Pulmonary artery endothelial cell (primary cell): ENCODE results near the gene C15orf39. TPM values are rescaled to one million over a fixed set of nuclear protein-coding genes. Genes with fewer than 3 reads are reported as not detected.

Experiments used
- DNase-seq: peaks from one replicate; pipeline ENCODE4 v3.0.0-alpha.2; 2011; ENCODE audit warnings: low read depth, low spot score
- total RNA-seq: library from RNA; depleted of rRNA; stranded (reverse); fragments of >200 nt; gene quantifications from 2 replicates; pipeline ENCODE4 v1.2.3, GENCODE V29; 2014

Gene C15orf39
- total RNA-seq, 1 donor from 2014 or later = 6.4 TPM

DNA sequence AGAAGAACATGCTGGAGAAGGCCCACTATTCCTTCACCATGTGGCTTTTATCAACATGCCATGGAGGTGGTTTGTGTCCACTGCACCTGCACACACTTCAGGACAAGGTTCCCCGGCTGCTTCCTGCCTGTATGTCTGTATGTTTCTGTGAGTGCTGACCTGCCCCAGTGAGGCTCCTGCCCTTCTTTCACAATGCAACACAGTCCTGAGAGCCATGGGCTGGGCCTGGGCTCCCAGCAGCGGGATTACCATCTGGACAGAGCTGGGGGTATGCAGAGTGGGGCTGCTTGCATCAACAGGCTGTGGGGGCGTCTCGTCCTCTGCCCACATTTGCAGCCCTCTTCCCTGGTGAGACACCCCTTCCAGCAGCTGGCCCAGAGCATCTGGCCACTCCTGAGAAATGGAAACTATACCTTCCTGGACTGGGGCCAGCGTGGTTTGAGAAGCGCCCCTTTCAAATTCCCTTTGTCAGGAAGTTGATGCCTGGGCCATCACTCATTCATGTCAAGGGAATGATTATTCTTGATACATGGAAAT is 29.3 kb upstream of the C15orf39 start:
- DNase-seq = no peak

DNA sequence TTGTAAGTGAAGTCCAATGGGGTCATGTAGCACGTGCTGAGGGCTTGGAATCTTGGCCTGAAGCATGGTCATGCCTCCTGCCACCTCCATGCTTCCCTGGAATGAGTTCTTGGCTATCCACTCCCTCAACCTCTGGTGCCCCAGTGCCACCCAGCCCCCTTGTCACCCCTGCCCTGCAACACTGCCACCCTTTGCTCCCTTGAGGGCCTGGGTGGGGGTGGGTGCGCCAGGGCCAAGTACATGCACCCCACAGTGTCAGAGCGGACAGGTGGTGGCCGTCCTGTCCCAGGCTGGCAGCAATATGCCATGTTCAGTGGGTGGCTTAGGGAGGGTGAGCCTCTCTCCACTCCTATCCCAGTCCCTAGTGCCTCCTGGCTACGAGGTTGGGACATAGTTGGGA is 27.6 kb upstream of the C15orf39 start:
- DNase-seq = no peak

DNA sequence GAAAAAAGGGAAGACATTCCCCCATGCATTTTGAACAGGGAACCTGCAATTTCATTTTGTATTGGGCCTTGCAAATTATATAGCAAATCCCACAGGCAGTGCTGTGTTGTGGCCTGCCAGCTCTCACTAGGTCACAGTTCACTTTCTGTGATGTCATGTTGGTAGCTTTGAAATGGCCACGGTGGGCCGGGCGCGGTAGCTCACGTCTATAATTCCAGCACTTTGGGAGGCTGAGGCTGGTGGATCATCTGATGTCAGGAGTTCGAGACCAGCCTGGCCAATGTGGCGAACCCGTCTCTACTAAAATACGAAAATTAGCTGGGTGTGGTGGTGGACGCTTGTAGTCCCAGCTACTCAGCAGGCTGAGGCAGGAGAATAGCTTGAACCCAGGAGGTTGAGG is 27.0 kb upstream of the C15orf39 start:
- no peak for DNase-seq

DNA sequence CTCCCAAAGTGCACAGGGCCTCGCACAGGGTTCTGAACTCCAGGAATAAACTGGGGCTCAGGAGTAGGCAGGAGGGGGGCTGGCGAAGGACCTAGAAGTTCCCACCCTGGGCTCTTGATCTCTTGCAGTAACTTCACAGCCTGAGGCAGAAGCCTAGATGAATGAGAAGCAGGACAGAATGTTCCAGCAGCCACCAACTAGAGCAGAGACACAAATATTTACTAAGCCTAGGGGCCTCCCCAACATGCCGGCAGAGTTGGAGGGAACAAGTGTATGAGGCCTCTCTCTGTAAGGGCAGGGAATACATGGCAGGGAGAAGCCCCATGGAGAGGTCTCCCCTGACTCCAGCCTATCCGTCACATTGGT is 25.3 kb upstream of the C15orf39 start:
- no peak for DNase-seq

DNA sequence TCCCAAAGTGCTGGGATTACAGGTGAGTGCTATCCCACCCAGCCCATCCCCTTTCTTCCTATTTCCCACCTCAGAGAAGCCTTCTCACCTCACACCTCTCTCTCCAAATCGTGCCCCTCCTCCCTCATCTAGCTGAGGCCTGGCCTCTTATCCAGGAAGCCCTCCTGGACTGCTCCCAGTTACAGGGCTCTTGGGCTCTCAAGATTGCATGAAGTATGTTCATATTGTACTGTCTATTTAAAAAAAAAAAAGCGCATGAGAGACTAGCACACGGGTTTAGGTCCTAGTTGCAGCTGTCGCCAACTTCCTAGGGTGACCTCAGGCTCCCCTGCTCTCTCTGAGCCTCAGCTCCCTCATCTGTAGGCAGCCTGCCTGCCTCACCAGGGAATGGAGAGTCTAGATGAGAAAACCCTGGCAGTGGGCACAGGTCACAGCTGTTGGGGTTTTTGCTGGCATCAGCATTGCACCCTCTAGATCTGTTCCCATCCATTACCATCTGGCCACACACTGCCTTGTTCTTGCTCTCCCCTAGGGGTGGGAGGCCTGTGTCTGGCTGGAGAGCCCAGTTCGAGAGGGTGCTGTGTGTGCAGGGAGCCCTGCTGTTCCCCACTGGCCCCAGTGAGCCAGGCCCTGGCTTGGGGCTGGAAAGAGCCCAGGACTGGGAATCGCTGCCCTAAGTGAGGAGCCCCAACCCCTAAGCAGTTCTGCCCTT is 24.2 kb upstream of the C15orf39 start:
- no peak for DNase-seq

DNA sequence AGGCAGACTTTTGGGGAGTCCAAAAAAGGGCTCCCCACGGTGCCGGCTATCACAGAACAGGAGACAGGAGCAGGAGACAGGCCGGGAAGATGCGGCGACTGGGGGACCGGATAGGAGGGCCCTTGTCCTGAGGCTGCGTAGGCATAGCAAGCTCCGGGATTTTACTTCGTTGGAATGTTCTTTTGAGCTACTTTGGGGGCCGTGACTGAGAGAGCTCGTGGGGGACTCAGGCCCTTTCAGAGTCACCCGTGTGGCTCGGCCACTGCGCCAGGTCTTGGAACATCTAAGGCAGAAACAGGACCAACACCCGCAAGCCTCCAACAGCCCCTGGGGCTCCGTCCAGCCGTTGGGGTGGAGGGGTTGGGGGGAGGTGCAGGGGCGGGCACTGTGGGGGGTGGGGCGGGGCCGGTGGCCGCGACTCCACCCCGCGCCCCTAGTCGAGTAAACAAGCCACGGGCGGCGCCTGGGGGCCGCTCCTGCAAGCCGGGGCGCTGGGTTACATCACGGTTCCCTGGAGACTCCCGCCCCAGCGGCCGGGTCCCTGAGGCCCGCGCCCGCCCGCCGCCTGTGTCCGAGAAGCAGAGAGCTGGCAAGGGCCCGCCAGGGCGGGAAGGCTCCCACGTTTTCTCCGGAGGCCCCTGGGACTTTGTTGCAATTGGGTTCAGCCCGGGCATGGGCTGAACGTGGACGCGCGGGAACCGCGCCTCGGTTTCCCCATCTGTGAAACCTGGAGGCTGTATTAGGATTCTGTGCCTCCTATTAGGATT is 23.3 kb upstream of the C15orf39 start:
- DNase-seq = no peak

DNA sequence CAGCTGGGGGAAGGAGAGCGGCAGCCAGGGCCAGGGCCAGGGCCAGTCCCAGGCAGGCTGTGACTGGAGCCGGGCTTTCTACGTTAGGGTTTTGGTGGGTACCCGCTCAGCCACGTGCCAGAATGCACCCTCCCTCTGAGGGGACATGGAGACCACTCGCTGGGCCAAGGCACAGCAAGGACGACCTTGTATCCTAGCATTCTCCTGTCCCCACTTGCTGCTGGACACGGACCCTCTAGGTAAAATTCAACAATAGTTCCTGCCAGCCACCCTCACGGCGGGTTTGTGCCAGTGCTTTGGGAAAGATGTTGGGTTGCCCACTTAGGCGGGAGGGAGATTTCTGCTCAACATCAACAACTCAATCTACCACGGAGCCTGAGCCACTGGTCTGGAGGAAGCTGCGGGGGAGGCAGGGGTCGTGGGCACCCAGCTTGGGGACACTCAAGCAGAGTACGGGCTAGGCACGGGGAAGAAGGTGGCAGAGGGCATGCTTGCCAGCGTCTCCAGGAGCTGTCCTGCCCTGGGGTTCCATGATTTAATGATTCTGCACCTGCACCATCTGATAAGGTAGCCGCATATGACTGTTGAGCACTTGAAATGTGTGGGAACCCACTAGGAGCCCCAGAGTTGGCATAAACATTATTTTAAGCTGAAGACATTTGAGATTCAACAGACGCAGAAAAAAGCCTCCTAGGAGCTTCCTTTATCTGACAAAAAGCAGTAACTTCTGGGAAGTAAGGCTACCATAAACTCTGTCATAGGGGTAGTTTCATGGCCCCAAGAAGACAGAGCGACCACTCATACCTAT is 22.5 kb upstream of the C15orf39 start:
- no peak for DNase-seq

DNA sequence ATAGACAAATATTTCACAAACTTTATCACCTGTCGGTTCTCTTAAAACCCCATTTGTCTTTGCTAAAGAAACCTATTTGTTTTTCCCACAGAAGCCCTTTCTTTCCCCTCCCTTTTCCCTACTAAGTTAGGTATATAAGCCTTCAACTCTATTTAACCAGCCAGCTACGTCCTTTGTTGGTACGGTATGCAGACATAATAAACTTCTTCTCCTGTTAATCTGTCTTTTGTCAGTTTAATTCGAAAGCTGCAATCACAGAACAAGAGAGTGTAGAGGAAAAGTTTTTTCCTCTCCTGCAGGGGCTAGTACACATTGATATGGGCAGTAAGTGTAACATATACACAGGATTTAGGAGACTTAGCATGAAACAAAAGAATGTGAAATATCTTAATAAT is 21.9 kb upstream of the C15orf39 start:
- DNase-seq = no peak

DNA sequence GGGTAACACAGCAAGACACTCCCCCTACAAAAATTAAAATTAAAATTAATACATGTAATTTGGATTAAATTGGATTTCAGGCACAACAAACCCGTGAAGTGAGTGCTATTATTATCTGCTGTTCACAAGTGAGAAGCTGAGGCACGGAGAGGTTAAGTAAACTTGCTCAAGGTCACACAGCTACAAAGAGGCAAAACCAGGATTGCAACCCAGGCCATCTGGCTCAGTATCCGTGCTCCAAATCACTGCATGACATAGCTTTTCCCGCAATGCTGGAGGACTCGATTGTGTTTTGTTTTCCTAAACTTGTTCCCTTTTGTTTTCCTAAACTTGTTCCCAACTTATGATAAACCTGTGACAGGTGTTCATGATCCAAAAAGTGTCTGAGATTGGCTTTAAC is 19.9 kb upstream of the C15orf39 start:
- DNase-seq = no peak

DNA sequence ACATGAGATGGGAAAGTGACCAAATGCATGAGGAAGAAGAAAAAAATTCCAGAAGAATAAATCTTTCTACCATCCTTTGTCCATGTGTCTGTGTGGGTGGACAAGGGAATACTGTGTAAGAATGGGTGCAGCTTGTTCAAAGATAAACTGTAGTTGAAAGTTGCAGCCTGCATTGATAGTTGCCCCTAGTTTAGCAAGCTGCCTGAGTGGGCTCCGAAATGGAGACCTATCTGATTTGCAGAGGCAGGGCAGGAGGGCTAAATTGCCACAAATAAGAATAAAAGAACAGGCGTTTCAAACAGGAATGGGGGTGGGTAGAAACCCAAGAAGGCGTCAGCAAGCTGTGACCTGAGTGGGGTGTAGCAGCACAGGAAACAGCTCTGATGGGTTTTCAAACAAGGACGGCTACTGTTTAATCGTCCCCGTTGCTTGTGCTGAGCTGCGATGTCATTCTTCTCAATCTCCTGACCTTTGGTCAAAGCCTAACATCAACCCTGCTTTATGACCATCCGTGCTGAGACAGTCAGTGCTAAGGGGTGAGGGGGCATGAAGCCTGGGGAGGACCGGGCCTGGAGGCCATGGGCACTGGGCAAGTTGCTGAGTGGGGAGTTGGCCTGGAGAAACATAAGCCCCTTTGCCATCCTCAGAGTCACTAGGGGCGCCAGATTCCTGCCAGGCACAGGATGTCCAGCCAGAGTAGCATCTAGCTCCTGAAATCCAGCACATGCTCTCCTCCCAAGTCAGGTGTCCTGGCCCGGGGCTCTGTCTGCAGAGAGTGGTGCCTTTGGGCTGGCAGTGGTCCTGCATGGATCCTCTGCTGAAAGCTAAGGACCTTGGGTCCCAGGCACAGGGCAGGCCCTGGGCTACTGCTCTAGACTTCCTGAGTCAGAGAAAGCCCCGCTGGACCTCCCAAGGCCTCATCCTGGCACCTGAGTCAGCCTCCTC is 19.2 kb upstream of the C15orf39 start:
- no peak for DNase-seq

DNA sequence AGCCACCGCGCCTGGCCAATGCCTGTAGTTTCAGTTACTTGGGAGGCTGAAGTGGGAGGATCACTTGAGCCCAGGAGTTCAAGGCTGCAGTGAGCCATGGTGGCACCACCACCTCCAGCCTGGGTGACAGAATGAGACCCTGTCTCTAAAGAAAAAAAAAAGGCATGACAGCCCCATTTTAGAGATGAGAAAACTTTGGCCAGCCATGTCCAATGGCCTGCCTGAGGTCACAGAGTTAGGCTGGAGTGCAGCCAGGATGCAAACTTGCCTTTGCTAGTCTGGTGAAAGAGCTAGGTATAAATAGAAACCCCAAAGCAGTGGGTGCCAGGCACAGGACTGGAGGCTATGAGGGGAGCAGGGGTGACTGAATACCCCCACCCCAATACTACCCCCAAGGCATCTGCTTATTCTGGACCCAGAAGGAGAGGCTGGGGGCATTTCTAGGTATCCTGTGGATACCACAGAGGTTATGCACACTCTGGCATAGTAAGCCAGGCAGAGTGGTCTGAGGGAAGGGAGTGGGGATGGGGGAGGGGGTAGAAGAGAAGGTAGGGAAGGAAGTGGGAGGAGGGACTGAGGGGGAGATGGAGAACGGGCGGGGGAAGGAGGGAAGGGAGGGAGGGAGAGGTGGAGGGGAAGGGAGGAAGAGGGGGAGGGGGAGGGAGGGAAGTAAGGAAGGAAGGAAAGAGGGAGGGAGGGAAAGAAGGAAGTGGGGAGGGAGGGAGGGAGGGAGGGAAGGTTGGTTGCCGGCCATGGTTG is 16.2 kb upstream of the C15orf39 start:
- no peak for DNase-seq

DNA sequence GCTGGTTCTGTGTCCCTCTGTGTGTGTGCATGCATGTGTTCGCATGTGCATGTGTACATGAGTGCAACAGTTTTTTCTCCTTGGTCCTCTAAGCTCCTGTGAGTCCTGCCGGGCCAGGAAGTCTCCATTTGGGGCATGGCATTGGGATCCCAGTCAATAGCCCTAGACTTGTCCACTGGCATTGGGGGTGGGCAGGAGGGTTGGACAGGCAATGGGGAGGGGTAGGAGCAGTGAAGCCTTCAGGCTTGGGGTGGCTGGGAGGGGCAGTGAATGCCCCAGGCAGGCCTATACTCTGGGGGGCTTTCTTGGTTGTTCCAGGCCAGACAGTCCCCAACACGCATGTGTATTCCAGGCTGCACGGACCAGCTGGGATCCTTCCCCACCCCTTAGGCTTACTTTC is 15.6 kb upstream of the C15orf39 start:
- DNase-seq = no peak

DNA sequence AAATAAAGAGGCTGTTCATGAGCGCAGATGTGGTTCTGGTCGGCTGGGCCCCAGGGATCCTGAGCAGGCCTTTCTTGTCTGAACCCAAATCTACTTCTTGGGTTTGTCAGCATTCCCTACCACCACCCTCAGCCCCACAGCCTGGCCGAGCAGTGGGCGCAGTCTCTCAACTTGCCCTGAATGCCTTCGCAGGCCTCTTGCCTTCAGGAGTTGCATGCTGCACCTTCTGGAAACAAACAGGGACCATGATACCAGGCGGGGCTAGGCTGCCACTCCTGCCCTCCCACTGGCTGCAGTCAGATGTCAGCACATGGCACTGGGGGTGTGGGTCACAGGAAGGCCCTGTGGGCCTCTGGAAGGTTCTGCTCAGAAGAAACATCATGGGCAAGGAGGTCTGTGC is 13.2 kb upstream of the C15orf39 start:
- no peak for DNase-seq

DNA sequence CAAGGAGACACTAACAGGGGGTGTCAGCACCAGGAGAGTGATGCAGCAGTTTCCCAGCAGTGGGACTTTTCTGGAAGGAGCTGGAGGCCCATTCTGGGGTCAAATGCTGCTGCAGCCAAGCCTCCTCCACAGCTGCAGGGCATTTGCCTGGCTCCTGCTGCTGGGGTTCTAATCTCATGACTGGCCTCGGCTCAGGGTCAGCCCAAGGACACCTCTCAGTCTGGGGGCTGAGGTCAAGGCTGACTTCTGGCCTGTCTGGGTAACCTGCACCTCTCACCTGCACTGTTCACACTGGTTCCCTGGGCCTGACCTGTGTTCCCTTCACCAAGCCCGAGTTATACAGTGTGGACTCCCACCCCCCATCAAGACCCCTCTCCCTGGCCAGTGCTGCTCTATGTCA is 10.4 kb upstream of the C15orf39 start:
- DNase-seq = no peak

DNA sequence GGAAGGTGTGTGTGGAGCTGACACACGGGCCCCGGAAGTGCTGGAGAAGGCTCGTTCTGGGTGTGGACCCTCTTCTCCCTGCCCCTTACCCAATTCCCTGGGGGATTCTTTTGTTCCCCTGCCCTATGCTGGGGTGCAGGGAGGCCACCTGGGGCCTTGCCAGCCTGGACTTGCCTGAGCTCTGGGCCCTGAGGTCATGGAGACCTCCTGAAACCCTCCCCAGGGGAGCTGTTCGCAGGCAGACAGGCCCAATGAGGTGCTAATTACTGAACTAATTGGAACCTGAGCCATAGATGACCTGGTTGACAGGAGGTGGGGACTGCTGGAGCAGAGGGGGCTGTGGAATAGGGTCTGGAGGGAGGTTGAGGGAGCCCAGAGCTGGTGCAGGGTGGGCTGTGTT is 9.4 kb upstream of the C15orf39 start:
- no peak for DNase-seq

DNA sequence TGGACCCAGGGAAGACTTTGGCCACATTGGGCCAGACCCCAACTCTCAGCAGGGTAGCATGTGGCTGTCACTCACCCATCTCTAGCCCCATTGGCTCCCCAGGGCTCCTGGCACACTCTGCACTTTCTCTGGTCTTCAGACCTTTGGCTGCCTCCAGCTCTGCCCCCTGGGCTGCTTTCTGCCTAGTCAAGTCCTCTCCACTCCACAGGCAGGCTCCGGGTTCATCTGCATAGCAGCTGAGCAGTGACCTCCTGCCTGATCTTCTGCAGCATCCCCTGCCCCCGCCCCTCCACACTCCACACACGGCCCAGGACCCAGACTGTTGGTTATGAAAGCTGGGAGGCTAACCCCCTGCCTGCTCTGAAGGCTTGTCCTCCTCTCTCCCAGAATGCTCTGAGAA is 8.4 kb upstream of the C15orf39 start:
- DNase-seq = no peak

DNA sequence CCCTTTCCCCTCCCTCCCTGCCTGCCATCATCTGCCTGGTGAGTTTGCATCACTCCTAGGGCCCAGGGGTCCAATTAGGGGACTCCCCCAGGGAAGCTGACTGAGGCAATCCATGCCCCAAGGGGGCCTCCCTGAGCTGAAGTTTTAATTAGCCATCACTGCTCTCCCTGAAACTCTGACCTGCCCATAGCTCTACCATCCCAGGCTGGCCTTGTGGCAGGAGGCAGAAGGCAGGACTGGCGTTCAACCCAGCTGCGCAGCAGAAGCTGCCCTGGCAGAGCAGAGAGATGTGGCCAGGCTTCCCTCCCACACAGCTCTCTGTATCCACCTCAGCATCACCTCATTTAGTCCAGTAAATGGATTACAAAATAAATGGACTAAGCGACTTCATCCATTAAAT is 7.7 kb upstream of the C15orf39 start:
- no peak for DNase-seq

DNA sequence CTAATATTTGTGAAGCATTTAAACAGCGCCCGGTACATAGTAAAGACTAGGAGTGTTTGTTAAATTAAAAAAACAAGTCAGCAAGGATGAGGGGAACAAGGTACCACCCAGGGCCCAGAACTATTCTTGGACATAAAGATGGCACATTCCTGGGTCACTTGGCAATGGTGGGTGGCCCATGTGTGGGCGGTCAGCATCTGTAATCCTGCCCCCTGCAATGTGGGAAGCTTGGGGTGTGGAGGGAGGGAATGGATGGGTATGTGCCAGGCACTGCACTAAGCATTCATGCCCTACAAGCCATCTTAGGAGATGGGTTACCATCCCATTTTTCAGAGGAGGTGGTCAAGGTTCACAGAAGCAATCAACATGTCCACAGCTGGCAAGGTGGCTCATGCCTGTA is 7.3 kb upstream of the C15orf39 start:
- no peak for DNase-seq

DNA sequence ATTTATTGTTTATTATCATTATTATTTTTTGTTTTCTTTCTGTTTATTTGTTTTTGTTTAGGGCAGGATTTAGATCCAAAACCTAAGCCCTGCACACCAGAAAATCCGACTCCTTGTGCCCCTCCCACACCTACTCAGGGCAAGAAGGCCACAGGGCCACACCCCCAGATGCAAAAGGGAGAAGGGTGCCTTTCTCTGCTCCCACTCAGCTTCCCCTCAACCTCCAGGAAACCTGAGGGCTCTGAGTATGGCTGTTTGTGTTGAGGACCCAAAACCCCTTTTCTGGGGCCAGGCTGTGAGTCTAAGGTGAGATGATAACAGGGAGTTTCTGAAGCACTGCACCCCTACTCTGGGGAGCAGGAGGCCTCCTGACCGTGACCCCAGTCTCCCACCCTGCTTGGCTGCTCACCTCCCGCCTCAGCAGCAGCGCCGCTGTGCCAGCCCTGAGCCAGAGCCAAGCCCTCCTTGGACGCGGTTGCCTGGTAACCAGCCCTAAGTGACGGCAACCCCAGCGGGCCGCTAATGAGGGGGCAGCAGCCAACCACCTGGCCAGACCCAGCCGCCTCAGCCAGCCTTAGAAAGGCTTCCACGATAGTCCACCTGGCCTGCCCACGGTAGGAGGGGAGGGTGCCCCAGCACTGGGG is 6.4 kb upstream of the C15orf39 start:
- DNase-seq = no peak

DNA sequence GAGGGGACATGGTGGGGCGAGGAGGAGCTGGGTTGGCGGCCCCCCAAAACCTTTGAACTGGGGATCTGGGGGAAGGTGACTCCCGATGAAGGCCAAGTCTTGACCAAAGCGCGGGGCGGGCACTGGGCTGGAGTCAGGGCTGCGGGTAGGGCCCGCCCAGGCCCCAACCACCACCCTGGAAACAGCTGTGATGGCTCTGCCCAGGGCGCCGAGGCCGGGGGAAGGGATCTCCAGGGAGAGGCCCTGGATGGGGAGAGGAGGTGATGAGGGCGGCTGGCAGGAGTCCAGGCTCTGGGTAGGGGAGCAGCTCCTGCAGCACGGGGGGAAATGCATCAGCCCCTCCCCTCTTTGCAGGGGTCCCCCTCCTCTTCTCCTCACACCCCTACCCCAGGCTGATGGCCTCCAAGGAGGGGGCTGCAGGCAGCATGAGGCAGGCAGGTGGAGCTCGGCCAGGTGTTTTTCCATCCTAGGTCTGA is 5.9 kb upstream of the C15orf39 start:
- DNase-seq = no peak
